ENCODE results near the gene SGCA.

The SGCA gene

DNA sequence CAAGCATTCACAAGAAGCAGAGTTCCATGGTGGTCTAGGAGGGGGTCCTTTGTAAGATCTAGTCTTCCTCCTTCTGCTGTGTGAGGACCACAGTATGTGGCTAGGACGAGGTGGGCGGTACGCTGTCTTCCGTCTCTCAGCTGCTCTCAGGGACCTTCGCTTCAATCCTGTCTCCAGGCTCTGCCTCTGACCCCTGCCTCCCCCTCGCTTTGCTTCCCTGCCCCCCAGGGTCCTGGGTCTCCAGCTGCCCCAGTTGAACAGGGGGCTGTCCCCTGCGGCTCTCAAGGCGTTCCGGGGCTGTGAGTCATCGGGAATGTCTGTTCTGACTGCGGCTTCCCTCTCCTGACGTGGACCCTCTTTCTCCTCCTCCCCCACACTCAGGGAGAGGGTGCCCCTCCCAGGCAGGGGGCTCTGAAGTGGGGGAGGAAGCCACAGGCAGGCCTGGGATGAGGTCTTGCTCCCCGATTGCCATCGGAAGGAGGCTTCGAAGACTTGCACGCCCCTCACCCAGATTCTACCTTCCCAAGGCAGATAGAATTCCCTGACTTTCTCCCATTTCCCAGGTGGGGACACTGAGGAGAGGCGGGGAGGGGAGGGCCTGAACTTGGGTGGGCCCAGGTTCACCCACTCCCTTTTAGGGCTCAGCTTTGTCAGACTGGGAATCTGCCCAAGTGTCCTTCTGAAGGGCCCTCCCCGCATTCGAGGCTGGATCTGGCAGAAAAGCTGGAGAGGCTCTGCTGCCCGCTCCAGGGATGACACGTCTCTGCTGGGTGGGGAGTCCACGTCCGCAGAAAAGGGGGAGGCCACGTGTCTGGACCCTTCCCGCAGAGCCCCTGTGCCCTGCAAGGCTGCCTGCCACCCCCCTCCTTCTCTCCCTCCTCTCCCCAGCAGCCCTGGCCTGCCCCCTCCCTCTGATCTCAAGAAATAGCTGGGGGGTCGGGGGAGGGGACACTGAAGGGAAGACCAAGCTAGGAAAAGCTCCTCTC, 44.7 kb downstream of the SGCA start:
- no peak for DNase-seq

DNA sequence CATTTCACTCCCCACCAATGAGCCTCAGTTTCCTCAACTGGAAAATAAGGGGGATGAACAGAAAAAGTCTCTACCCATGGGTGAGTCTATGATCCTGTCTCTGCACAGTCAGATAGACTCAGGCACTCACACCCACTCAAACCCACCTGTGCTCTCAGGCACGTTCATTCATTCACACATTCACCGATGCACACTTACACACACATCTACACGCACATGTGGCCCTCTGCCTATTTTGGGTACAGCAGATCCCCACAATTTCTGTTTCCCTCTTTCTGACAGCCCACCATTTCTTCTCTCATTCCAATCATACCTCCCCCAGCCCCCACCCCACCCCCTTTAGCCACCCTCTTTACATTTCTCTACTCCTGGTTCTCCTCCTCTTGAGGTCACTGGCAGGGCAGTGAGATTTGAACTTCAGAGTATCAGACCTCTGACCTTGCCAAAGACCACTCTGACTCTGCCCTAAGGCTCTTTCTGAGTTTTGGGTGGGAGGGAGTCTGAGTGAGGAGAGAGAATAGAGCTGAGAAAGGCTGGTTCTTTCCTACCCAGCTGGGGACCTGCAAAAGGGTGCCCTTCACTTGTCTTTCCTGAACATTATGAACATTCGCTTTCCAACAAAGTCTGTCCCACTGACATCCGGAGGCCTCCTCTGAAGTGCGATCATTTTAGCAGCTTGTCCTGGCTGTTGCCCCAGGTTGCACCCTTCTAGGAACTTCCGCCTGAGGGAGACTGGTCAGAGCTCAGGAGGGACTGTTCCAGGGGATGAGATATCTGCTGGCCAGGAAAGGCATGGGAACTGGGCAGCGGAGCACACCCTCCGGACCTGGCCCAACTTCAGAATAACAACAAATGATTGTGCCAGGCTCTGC, 45.7 kb downstream of the SGCA start:
- DNase-seq = no peak

DNA sequence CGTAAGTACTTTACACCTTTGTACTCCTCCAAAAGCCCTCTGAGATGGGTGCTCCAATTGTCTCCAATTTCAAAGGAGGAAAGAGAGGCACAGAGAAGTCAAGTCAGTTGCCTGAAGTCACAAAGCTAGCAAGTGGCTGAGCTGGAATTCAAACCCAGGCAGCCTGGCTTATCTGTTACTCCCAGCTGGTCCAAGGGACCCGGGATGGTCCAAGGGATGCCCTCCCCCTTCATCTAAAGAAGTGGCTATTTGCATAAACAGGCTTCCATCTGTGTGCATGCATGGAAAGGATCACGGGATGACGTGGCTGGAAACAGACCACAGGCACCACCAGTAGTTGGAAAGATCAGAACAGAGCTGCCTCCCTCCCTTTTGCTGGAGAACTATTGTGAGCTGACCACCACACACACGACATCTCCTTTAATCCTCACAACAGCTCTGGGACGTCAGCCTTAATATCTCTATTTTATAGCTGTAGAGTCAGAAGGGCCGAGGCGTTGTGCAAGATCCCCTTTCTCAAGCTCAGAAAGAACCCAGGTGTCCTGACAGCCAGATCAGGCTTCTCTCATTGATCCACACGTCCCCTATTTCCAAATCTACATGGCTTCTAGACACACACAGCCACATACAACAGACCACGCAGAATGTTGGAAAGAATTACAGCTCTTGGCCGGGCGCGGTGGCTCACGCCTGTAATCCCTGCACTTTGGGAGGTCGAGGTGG, 46.5 kb downstream of the SGCA start:
- no peak for DNase-seq

DNA sequence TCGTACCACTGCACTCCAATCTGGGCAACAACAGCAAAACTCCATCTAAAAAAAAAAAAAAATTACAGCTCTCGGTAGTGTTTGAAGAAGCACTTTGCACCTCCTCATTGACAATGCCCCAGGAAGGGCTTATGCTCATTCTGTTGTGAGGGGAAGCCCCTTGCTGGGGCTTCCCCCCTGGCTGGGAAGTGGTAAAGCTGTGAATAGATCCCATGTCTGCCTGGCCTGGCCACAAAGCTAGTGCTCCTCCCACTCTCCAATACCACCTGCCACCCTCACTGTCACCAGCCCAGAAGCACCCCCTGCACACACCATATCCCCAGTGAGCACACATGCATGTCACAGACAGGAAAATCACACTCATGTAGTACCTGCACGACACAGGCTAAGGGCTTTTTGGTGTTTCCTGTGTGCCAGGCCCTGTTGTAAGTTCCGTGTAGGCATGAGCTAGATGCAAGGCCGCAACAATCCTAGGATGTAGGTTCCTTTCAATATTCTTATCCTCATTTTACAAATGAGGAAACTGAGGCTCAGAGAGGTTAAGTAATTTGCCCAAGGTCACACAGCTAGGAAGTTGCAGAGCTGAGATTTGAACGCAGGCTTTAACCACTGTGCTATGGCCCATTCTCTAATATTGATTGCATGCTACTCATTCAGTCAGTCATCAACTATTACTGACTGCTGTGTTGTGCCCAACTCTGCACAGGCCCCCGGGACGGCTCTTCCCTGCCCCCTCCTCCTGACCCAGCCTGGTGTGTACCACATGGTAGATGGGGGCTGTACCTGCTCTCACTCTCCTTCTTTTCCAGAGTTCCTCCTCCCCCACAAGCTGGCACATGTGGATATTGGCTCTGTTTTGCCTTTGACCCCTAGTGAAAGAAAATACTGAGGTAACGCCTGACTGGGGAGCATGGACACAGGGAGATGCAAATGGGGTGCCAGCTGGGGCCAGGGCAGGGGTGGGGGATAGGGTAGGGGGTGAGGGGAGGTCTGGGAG, 47.5 kb downstream of the SGCA start:
- DNase-seq = no peak

DNA sequence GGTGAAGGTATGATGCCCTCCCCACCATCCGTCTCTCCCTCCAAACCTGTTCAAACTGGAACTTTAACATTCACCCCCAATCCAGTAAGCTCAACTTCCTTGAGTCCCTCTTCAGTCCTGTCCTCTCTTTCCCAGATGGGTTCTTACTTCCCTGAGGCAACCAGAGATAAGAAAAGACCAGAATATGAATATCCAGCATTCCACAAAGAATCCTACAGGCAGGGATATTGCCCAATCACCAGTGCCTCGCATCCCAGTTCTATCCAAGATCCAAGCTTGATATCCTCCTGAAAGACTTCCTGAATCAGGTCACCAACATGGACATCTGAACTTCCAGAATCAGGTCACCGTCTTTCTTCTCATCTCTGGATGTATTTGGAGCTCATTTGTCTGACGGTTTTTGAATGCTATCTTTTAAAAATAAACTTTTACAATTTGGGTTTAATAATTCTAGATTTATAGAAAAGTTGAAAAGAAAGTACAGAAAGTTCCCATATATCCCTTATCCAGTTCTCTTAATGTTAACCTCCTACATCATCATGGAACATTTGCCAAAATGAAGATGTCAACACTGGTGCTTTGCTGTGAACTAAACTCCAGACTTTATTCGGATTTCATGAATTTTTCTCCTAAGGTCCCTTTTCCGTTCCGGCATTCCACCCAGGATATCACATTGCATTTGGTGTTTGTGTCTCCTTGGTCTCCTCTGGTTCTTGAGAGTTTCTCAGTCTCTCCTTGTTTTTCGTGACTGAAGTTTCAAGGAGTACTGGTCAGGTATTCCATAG, 49.4 kb downstream of the SGCA start:
- DNase-seq = no peak

DNA sequence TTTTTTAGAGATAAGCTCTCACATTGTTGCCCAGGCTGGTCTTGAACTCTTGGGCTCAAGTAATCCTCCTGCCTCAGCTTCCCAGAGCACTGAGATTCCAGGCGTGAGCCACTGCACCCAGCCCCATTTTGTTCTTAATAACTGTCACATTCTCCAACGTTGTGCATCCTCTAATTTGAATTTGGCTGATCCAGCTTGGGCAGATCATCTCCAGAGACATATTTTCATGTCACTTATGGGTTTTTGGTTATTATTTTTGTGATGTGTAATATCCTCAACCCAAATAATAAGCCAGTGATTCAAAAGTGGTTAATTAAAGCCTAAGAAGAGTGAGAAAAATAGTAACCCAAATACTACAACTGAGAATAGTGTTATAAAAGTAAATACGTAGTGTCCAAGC, 51.8 kb downstream of the SGCA start:
- DNase-seq = no peak

DNA sequence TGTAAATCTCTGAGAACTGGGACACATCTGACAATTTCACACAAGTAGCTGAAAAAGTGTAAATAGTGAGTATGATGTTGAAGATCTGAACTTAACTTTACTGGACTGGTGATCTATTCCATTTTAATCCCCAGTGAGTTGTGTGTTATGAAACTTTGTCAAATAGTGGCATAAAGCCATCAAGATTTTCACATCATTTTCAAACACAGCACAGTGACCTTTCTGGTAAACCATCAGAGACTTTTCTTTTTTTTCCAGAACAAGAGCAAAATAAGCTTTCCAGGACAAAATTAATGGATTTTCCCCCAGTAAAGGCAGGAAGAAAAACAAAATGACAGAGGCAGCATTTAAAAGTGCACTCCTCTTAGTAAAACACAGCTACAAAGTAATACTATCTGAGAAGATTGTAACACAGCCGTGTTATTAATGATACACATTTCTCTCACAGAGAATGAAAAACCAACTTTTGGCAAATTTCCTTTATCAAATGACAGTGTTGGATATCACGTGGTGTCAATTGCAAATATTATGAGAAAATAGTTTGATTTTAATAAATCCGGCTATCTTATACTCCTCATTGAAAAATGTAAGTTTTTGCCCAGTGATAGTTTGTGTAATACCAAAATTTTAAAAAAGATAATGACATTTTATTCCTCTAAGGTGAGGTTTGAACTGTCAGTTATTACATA, 52.4 kb downstream of the SGCA start:
- DNase-seq = no peak

DNA sequence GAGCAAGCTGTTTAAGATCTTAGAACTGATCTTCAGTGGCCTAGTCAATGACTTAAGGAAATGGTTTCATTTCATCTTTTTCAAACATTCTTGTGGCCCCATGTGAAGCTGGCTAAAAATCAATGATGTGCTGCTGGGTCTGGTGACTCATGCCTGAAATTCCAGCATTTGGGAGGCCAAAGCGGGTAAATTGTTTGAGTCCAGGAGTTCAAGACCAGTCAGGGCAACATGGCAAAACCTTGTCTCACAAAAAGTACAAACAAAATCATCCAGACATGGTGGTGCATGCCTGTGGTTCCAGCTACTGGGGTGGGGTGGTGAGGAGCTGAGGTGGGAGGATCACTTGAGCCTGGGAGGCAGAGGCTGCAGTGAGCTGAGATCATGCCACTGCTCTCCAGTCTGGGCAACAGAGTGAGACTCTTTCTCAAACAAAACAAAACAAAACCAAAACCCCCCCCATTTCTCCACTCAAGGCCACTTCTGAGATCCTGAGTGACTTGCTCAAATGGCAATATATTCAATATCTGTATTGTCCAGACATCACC, 53.0 kb downstream of the SGCA start:
- DNase-seq = no peak

DNA sequence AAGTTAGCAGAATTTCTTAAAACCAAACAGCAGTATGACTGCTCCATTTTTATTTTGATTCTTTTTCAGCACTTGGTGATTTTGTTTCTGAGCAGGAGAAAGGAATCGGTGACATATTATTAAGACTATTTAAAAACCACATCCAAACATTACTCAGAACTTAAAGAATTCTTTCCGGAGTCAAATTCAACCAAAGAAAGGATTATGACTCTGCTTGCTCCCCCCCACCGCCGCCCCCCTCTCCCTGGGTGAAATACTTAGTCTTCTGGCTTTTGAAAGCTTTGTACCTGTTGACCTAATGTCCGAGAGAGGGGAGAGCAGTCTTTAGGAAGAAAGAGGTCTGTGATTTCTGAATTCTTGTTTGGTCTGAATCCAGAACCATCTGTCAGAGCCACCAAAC, 53.5 kb downstream of the SGCA start:
- no peak for DNase-seq

DNA sequence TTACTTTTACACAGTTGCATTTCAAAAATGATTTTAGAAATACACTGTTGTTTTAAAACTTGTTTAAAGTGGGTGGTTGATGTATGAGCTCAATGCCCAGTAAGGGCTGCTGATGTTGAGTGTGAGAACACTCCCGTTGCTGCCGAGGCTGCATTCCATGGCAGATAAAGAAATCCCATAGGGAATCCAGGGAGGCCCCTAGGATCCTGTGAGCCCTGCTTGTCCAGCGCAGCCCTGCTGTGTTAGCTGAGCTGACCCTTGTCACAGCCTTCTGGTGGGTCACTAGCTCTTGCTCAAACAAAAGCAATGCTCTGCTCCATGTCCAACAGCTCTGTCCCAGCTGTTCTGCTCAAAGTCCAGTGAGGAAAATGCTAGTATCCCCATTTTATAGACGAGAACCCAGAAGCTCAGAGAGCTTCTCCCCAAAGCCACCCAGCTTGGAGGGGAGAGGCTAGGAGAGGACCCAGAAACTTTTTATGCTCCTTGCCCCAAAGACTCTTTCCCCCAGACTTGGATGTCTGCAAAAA, 54.2 kb downstream of the SGCA start:
- no peak for DNase-seq

DNA sequence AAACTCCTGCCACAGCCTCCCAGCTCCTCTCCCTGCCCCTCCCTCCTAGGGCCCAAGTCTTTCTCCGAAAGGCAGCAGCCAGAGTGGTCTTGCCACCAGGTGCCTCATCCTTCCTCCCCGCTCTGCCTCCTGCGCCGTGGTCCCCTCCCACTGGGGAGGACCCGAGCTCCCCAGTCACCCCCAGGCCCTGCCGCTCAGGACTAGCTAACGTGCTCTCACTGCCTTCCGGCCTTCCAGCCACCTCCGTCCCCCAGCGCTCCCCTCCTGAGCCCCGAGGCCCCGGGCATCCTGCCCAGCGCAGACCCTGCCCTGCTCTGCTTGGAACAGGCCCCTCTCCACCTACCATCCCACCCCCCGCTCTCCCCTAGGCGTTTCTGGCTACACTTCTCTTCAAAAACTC, 55.0 kb downstream of the SGCA start:
- DNase-seq = no peak

DNA sequence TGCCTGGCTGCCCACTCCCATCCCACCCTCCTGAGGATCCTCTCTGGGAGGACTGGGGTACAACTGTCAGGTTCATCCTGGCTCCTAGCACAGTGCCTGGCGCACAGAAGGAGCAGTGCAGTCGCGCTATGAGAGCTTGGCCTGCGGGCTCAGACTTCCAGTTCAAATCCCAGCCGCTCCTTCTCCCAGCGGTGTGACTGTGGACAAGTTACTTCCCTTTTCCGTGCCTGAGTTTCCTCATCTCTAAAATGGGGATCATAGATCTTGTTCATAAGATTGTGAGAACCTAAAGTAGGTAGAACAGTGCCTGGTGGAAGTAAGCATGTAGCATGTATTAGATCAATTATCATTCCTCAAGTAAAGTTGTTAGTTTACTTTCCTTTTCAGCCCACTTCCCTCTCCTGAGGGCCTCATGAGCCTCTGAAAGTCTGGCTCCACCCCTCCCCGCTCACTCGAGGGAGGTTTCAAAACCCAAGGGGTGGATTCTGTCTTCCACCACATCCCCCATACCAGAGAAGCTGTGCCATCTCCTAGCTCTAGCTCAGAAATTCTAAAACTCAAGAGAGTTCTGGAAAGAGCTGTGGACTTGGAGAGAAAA, 55.6 kb downstream of the SGCA start:
- no peak for DNase-seq

DNA sequence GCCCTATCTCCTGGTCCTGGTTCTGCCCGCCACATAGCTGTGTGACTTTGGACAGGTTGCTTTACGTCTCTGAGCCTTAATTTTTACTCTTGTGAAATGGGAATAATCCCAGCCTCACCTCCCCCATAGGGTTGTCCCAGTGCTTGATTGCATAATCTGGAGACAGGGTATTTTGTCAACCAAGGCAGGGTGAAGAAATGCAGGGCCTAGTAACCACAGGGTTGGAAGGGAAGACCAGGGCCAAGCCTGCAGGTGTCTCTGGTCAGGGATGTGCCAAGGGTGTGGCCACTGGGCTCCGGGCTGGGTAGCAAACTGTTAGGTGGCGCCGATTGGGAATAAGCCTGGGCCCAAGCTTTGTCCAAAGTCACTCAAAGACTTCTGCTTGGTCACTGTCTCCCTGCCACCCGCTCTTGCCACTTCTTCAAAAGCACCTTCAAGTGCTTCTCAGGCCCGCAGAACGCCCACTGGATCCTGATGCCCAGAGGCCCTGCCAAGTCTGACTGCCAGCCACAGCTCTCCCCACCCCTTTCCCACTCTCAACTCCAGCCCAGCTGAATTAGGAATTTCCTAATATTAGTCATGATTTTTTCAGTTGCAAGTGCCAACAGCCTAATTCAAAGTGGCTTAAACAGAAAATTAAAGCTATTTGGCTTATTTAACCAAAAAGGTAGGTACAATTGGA, 56.2 kb downstream of the SGCA start:
- DNase-seq = no peak

DNA sequence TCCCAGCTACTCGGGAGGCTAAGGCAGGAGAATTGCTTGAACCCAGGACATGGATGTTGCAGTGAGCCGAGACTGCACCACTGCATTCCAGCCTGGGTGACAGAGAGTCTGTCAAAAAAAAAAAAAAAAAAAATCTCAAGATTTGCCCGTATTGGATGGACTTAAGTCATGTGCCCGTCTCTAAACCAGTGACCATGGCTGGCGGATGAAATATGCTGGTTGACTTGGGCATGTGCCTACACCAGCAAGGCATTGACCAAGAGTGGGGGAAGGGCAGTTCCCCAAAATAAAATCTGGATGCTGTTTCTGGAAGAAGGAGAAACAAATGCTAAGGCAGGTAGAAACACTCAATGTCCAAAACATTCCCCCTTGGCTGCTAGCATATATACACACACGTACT, 57.1 kb downstream of the SGCA start:
- no peak for DNase-seq

All from DMS79 (cell line).